HCT116 (cell line): ENCODE measurements around the gene DMD.

ENCODE experiments used
- ATF3 ChIP-seq: IDR thresholded peaks from 2 replicates; pipeline ENCODE4 v1.6.1; 2012
- CEBPB ChIP-seq: IDR thresholded peaks from 2 replicates; pipeline ENCODE4 v1.6.1; 2012; ENCODE audit warnings: low read depth
- CTCF ChIP-seq, 3 experiments: fragments of 200-600 bp in 1 of 3; sonication (generic) in 1 of 3; IDR thresholded peaks in 2 of 3; conservative IDR thresholded peaks in 1 of 3; 2 replicates each; pipeline ENCODE4 v1.5.1; 2012 to 2017; ENCODE audit warnings: low read depth in 2 of 3, low read length in 2 of 3, antibody characterized with exemption in 1 of 3, borderline replicate concordance in 1 of 3, control low read depth in 1 of 3, mild to moderate bottlenecking in 1 of 3, mixed read lengths in 1 of 3, mixed run types in 1 of 3, moderate library complexity in 1 of 3; ENCODE audit not compliant: insufficient read depth in 1 of 3
- EGR1 ChIP-seq: IDR thresholded peaks from 2 replicates; pipeline ENCODE4 v1.6.1; 2012; ENCODE audit warnings: low read depth
- EZH2 ChIP-seq: fragments of 200-600 bp; sonication (generic); IDR thresholded peaks from 2 replicates; pipeline ENCODE4 v1.6.1; 2017; ENCODE audit warnings: antibody characterized with exemption, mixed run types
- POLR2A ChIP-seq: IDR thresholded peaks from 2 replicates; pipeline ENCODE4 v1.7.0; 2011; ENCODE audit warnings: borderline replicate concordance; ENCODE audit not compliant: insufficient read depth, insufficient read length; ENCODE audit errors: extremely low read depth
- POLR2AphosphoS5 ChIP-seq: IDR thresholded peaks from 2 replicates; pipeline ENCODE4 v1.6.1; 2011; ENCODE audit warnings: mild to moderate bottlenecking, low read depth, low read length, moderate library complexity
- SIN3A ChIP-seq: IDR thresholded peaks from 2 replicates; pipeline ENCODE4 v1.6.1; 2012; ENCODE audit warnings: low read depth
- TF ChIP-seq, protein P1 (sequence below): IDR thresholded peaks from 2 replicates; pipeline ENCODE4 v1.6.1; 2012; ENCODE audit warnings: low read depth

GRCh38 chrX:31845003-31845402, 1366.3 kb downstream of the DMD start:
- TF ChIP-seq CTCF (IDR thresholded peaks at IDR 0.05 in 2 of 3, conservative IDR thresholded peaks at IDR 0.05 in 1 of 3; ENCODE audit: borderline replicate concordance in 1 of 3, insufficient read depth in 1 of 3, low read depth in 2 of 3, low read length in 2 of 3) = no peak
- TF ChIP-seq POLR2A = no peak
- no peak for TF ChIP-seq ATF3
- no peak for TF ChIP-seq EGR1
- TF ChIP-seq, protein P1, sequence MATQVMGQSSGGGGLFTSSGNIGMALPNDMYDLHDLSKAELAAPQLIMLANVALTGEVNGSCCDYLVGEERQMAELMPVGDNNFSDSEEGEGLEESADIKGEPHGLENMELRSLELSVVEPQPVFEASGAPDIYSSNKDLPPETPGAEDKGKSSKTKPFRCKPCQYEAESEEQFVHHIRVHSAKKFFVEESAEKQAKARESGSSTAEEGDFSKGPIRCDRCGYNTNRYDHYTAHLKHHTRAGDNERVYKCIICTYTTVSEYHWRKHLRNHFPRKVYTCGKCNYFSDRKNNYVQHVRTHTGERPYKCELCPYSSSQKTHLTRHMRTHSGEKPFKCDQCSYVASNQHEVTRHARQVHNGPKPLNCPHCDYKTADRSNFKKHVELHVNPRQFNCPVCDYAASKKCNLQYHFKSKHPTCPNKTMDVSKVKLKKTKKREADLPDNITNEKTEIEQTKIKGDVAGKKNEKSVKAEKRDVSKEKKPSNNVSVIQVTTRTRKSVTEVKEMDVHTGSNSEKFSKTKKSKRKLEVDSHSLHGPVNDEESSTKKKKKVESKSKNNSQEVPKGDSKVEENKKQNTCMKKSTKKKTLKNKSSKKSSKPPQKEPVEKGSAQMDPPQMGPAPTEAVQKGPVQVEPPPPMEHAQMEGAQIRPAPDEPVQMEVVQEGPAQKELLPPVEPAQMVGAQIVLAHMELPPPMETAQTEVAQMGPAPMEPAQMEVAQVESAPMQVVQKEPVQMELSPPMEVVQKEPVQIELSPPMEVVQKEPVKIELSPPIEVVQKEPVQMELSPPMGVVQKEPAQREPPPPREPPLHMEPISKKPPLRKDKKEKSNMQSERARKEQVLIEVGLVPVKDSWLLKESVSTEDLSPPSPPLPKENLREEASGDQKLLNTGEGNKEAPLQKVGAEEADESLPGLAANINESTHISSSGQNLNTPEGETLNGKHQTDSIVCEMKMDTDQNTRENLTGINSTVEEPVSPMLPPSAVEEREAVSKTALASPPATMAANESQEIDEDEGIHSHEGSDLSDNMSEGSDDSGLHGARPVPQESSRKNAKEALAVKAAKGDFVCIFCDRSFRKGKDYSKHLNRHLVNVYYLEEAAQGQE = no peak
- no peak for TF ChIP-seq CEBPB
- TF ChIP-seq POLR2AphosphoS5 = no peak
- TF ChIP-seq EZH2 = no peak
- TF ChIP-seq SIN3A = no peak
